ENCODE results near the gene USP17L18.
"Not testable (repeated sequence)": the region's sequence is repeated elsewhere in the genome, so short reads cannot be mapped to it uniquely, and the experiment has no call there.

Gene USP17L18, protein sequence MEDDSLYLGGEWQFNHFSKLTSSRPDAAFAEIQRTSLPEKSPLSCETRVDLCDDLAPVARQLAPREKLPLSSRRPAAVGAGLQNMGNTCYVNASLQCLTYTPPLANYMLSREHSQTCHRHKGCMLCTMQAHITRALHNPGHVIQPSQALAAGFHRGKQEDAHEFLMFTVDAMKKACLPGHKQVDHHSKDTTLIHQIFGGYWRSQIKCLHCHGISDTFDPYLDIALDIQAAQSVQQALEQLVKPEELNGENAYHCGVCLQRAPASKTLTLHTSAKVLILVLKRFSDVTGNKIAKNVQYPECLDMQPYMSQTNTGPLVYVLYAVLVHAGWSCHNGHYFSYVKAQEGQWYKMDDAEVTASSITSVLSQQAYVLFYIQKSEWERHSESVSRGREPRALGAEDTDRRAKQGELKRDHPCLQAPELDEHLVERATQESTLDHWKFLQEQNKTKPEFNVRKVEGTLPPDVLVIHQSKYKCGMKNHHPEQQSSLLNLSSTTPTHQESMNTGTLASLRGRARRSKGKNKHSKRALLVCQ

DNA sequence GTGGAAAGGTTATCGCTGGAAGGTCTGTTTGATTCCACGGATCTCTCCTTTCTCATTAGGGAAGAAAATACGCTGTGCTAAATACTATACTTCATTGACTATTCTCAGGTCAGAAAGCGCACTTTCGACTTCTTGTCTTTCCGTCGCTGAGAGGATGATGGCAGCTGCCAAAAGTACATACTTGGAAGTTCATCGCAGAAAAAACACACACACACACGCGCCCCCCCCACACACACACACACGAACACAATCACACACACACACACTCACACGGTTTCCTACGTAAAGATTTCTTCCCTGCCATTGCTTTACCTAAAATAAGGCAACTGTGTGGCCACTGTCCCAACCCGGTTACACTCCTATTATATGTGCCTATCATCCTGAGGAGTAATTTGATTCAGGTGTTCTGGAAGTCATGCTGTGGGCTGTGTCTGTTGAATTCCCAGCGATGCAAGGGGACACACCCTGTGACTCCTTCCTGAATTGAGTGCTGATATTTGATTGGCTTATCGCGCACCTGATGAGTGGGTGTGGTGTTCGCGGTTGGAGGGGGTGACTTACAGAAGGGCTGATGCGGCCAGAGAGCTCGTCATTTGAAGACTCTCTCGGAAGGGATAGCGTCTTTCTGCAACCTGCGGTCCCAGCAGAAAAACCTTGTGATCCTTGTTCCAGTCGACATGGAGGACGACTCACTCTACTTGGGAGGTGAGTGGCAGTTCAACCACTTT, at the start of gene USP17L18:
Gene USP17L18, plus strand, starts transcription at position 678 of the 728 bp plus-strand sequence. Its CDS starts 0 bp downstream, at position 678.
- DNase-seq, result not testable (repeated sequence)

DNA sequence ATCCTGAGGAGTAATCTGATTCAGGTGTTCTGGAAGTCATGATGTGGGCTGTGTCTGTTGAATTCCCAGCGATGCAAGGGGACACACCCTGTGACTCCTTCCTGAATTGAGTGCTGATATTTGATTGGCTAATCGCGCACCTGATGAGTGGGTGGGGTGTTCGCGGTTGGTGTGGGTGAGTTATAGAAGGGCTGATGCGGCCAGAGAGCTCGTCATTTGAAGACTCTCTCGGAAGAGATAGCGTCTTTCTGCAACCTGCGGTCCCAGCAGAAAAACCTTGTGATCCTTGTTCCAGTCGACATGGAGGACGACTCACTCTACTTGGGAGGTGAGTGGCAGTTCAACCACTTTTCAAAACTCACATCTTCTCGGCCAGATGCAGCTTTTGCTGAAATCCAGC, 38.1 kb upstream of the USP17L18 start, which contains the start of gene USP17L10:
Gene USP17L10, plus strand, starts transcription at position 301 of the 400 bp plus-strand sequence. Its CDS starts 0 bp downstream, at position 301.
- not testable (repeated sequence) for DNase-seq

DNA sequence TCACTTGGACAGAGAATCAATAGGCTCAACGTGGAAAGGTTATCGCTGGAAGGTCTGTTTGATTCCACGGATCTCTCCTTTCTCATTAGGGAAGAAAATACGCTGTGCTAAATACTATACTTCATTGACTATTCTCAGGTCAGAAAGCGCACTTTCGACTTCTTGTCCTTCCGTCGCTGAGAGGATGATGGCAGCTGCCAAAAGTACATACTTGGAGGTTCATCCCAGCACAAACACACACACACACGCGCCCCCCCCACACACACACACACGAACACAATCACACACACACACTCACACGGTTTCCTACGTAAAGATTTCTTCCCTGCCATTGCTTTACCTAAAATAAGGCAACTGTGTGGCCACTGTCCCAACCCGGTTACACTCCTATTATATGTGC, 33.7 kb upstream of the USP17L18 start:
- not testable (repeated sequence) for DNase-seq

DNA sequence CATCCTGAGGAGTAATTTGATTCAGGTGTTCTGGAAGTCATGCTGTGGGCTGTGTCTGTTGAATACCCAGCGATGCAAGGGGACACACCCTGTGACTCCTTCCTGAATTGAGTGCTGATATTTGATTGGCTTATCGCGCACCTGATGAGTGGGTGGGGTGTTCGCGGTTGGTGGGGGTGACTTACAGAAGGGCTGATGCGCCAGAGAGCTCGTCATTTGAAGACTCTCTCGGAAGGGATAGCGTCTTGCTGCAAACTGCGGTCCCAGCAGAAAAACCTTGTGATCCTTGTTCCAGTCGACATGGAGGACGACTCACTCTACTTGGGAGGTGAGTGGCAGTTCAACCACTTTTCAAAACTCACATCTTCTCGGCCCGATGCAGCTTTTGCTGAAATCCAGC, 33.3 kb upstream of the USP17L18 start, which contains the start of gene USP17L11:
Gene USP17L11, plus strand, starts transcription at position 301 of the 400 bp plus-strand sequence. Its CDS starts 0 bp downstream, at position 301.
- not testable (repeated sequence) for DNase-seq

DNA sequence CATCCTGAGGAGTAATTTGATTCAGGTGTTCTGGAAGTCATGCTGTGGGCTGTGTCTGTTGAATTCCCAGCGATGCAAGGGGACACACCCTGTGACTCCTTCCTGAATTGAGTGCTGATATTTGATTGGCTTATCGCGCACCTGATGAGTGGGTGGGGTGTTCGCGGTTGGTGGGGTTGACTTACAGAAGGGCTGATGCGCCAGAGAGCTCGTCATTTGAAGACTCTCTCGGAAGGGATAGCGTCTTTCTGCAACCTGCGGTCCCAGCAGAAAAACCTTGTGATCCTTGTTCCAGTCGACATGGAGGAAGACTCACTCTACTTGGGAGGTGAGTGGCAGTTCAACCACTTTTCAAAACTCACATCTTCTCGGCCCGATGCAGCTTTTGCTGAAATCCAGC, 28.6 kb upstream of the USP17L18 start, which contains the start of gene USP17L12:
Gene USP17L12, plus strand, starts transcription at position 301 of the 400 bp plus-strand sequence. Its CDS starts 0 bp downstream, at position 301.
- not testable (repeated sequence) for DNase-seq

DNA sequence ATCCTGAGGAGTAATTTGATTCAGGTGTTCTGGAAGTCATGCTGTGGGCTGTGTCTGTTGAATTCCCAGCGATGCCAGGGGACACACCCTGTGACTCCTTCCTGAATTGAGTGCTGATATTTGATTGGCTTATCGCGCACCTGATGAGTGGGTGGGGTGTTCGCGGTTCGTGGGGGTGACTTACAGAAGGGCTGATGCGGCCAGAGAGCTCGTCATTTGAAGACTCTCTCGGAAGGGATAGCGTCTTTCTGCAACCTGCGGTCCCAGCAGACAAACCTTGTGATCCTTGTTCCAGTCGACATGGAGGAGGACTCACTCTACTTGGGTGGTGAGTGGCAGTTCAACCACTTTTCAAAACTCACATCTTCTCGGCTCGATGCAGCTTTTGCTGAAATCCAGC, 23.8 kb upstream of the USP17L18 start, which contains the start of gene USP17L13:
Gene USP17L13, plus strand, starts transcription at position 301 of the 400 bp plus-strand sequence. Its CDS starts 0 bp downstream, at position 301.
- not testable (repeated sequence) for DNase-seq

DNA sequence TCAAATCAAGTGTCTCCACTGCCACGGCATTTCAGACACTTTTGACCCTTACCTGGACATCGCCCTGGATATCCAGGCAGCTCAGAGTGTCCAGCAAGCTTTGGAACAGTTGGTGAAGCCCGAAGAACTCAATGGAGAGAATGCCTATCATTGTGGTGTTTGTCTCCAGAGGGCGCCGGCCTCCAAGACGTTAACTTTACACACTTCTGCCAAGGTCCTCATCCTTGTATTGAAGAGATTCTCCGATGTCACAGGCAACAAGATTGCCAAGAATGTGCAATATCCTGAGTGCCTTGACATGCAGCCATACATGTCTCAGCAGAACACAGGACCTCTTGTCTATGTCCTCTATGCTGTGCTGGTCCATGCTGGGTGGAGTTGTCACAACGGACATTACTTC, 18.2 kb upstream of the USP17L18 start:
- not testable (repeated sequence) for DNase-seq

DNA sequence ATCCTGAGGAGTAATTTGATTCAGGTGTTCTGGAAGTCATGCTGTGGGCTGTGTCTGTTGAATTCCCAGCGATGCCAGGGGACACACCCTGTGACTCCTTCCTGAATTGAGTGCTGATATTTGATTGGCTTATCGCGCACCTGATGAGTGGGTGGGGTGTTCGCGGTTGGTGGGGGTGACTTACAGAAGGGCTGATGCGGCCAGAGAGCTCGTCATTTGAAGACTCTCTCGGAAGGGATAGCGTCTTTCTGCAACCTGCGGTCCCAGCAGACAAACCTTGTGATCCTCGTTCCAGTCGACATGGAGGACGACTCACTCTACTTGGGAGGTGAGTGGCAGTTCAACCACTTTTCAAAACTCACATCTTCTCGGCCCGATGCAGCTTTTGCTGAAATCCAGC, 14.3 kb upstream of the USP17L18 start, which contains the start of gene USP17L15:
Gene USP17L15, plus strand, starts transcription at position 301 of the 400 bp plus-strand sequence. Its CDS starts 0 bp downstream, at position 301.
- DNase-seq, result not testable (repeated sequence)

DNA sequence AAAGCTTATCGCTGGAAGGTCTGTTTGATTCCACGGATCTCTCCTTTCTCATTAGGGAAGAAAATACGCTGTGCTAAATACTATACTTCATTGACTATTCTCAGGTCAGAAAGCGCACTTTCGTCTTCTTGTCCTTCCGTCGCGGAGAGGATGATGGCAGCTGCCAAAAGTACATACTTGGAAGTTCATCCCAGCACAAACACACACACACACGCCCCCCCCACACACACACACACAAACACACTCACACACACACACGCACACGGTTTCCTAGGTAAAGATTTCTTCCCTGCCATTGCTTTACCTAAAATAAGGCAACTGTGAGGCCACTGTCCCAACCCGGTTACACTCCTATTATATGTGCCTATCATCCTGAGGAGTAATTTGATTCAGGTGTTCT, 10.0 kb upstream of the USP17L18 start:
- DNase-seq, result not testable (repeated sequence)

DNA sequence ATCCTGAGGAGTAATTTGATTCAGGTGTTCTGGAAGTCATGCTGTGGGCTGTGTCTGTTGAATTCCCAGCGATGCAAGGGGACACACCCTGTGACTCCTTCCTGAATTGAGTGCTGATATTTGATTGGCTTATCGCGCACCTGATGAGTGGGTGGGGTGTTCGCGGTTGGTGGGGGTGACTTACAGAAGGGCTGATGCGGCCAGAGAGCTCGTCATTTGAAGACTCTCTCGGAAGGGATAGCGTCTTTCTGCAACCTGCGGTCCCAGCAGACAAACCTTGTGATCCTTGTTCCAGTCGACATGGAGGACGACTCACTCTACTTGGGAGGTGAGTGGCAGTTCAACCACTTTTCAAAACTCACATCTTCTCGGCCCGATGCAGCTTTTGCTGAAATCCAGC, 4.9 kb upstream of the USP17L18 start, which contains the start of gene USP17L17:
Gene USP17L17, plus strand, starts transcription at position 301 of the 400 bp plus-strand sequence. Its CDS starts 0 bp downstream, at position 301.
- not testable (repeated sequence) for DNase-seq

DNA sequence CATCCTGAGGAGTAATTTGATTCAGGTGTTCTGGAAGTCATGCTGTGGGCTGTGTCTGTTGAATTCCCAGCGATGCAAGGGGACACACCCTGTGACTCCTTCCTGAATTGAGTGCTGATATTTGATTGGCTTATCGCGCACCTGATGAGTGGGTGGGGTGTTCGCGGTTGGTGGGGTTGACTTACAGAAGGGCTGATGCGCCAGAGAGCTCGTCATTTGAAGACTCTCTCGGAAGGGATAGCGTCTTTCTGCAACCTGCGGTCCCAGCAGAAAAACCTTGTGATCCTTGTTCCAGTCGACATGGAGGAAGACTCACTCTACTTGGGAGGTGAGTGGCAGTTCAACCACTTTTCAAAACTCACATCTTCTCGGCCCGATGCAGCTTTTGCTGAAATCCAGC, 4.6 kb downstream of the USP17L18 start, which contains the start of gene USP17L19:
Gene USP17L19, plus strand, starts transcription at position 301 of the 400 bp plus-strand sequence. Its CDS starts 0 bp downstream, at position 301.
- not testable (repeated sequence) for DNase-seq

DNA sequence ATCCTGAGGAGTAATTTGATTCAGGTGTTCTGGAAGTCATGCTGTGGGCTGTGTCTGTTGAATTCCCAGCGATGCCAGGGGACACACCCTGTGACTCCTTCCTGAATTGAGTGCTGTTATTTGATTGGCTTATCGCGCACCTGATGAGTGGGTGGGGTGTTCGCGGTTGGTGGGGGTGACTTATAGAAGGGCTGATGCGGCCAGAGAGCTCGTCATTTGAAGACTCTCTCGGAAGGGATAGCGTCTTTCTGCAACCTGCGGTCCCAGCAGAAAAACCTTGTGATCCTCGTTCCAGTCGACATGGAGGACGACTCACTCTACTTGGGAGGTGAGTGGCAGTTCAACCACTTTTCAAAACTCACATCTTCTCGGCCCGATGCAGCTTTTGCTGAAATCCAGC, 9.4 kb downstream of the USP17L18 start, which contains the start of gene USP17L20:
Gene USP17L20, plus strand, starts transcription at position 301 of the 400 bp plus-strand sequence. Its CDS starts 0 bp downstream, at position 301.
- not testable (repeated sequence) for DNase-seq

DNA sequence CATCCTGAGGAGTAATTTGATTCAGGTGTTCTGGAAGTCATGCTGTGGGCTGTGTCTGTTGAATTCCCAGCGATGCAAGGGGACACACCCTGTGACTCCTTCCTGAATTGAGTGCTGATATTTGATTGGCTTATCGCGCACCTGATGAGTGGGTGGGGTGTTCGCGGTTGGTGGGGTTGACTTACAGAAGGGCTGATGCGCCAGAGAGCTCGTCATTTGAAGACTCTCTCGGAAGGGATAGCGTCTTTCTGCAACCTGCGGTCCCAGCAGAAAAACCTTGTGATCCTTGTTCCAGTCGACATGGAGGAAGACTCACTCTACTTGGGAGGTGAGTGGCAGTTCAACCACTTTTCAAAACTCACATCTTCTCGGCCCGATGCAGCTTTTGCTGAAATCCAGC, 14.1 kb downstream of the USP17L18 start, which contains the start of gene USP17L21:
Gene USP17L21, plus strand, starts transcription at position 301 of the 400 bp plus-strand sequence. Its CDS starts 0 bp downstream, at position 301.
- DNase-seq, result not testable (repeated sequence)

DNA sequence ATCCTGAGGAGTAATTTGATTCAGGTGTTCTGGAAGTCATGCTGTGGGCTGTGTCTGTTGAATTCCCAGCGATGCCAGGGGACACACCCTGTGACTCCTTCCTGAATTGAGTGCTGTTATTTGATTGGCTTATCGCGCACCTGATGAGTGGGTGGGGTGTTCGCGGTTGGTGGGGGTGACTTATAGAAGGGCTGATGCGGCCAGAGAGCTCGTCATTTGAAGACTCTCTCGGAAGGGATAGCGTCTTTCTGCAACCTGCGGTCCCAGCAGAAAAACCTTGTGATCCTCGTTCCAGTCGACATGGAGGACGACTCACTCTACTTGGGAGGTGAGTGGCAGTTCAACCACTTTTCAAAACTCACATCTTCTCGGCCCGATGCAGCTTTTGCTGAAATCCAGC, 18.9 kb downstream of the USP17L18 start, which contains the start of gene USP17L22:
Gene USP17L22, plus strand, starts transcription at position 301 of the 400 bp plus-strand sequence. Its CDS starts 0 bp downstream, at position 301.
- DNase-seq, result not testable (repeated sequence)

DNA sequence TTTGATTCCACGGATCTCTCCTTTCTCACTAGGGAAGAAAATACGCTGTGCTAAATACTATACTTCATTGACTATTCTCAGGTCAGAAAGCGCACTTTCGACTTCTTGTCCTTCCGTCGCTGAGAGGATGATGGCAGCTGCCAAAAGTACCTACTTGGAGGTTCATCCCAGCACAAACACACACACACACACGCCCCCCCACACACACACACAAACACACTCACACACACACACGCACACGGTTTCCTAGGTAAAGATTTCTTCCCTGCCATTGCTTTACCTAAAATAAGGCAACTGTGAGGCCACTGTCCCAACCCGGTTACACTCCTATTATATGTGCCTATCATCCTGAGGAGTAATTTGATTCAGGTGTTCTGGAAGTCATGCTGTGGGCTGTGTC, 23.3 kb downstream of the USP17L18 start:
- not testable (repeated sequence) for DNase-seq

Data from CD4-positive, alpha-beta T cell treated with Interleukin-10 for 1 hour (primary cell).